ENCODE data around the gene AHCTF1. TPM values are rescaled to one million over a fixed set of nuclear protein-coding genes. Genes with fewer than 3 reads are reported as not detected.
"Not testable (repeated sequence)": the region's sequence is repeated elsewhere in the genome, so short reads cannot be mapped to it uniquely, and the experiment has no call there.

AHCTF1 gene
- total and polyA plus RNA-seq, 2 donors (not counting 3 experiments of a cell fraction or from before 2014, with no cell fraction given) = 5.5 to 32.1 TPM

- H4K20me1 ChIP-seq (replicated peaks; ENCODE audit: control insufficient read depth, extremely low read depth, insufficient read depth, low read length) = no peaks in the 10 kb centered on the region
- dilution Hi-C loops (cut with MboI; ENCODE audit: extremely low pct_ligation_motif_present, low sequenced_read_pairs) (no loop called here), intact Hi-C loops (cut with micrococcal nuclease) (no loop called here)
- POLR2A ChIA-PET = no interaction called here
- CTCF ChIA-PET = no interaction called here
- H3K27me3 ChIP-seq (ENCODE audit: control insufficient read depth in 2 of 2, insufficient read depth in 2 of 2, low read length in 2 of 2) = peaks cover 0 to 3% of the 10 kb centered on the region in 2 experiments
- FAIRE-seq (no peak), DNase-seq (ENCODE audit: low read depth, low spot score) (no peak)
- H3K4me2 ChIP-seq (ENCODE audit: insufficient read depth, low read length) = no peak overlapping the region
- H3K4me1 ChIP-seq (ENCODE audit: control insufficient read depth, extremely low read depth, insufficient read depth, low read length) = no peaks in the 10 kb centered on the region
- H3K4me3 ChIP-seq (replicated peaks in 1 of 3; ENCODE audit: insufficient read depth in 1 of 3, low read depth in 1 of 3, low read length in 3 of 3) = no peak overlapping the region
- BruUV-seq (replicated peaks) = no TSS peak
- H3K9me1 ChIP-seq (replicated peaks; ENCODE audit: control insufficient read depth, extremely low read depth, insufficient read depth, low read length) = no peaks in the 10 kb centered on the region
- H3K36me3 ChIP-seq (ENCODE audit: control insufficient read depth in 2 of 2, extremely low read depth in 1 of 2, insufficient read depth in 2 of 2, low read length in 2 of 2) = no peaks in the 10 kb centered on the region
- no peaks in the 10 kb centered on the region for H3K79me2 ChIP-seq (ENCODE audit: control insufficient read depth, insufficient read depth, low read length)
- no peak overlapping the region for H3K27ac ChIP-seq (ENCODE audit: insufficient read depth, low read depth, low read length)
- H3K9me3 ChIP-seq (replicated peaks; ENCODE audit: control insufficient read depth, insufficient read depth, low read length) = no peaks in the 10 kb centered on the region
- H2AFZ ChIP-seq (ENCODE audit: low read depth, low read length) = no peak overlapping the region
- no peak overlapping the region for H3K9ac ChIP-seq (replicated peaks; ENCODE audit: extremely low read depth, insufficient read depth, low read length)
- TF ChIP-seq MAX (IDR thresholded peaks at IDR 0.05; ENCODE audit: insufficient read depth, insufficient read length) (no peak), POLR2A (IDR thresholded peaks at IDR 0.05; ENCODE audit: low read depth, low read length) (no peak), EZH2 (IDR thresholded peaks at IDR 0.05; ENCODE audit: borderline replicate concordance, low read depth, low read length, severe bottlenecking) (no peak), CTCF (IDR thresholded peaks at IDR 0.05; ENCODE audit: extremely low read depth in 1 of 2, insufficient read depth in 1 of 2, low read depth in 1 of 2, low read length in 2 of 2) (no peak), MYC (IDR thresholded peaks at IDR 0.05; ENCODE audit: low read depth, low read length) (no peak), FOS (IDR thresholded peaks at IDR 0.05; ENCODE audit: borderline replicate concordance, insufficient read depth, low read length) (no peak), GATA2 (IDR thresholded peaks at IDR 0.05; ENCODE audit: insufficient read depth, insufficient read length, low read depth, low read length) (no peak), POLR2AphosphoS5 (IDR thresholded peaks at IDR 0.05; ENCODE audit: insufficient read depth, low read depth, low read length) (no peak), JUN (IDR thresholded peaks at IDR 0.05; ENCODE audit: borderline replicate concordance, insufficient read depth, insufficient read length, low read depth) (no peak)
These were observed 107.2 kb downstream of the AHCTF1 start for GRCh38 chr1:246824541-246824940.

DNA sequence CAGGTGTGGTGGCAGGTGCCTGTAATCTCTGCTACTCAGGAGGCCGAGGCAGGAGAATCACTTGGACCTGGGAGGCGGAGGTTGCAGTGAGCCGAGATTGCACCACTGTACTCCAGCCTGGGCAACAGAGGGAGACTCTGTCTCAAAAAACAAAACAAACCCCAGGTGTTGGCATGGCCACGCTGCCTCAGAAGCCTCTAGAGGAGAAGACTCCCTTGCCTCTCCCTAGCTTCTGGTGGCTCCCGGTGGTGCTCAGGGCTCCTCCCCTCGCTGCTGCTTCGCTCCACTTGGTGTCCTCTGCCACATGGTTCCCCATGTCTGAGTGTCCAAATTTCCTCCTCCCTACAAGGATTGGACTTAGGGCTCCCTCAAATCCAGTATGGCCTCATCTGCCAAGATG, 109.6 kb downstream of the AHCTF1 start:
- POLR2A ChIA-PET; intact Hi-C loops (cut with micrococcal nuclease); H3K27ac ChIP-seq (ENCODE audit: insufficient read depth, low read depth, low read length); FAIRE-seq; H3K4me1 ChIP-seq (ENCODE audit: control insufficient read depth, extremely low read depth, insufficient read depth, low read length); H4K20me1 ChIP-seq (replicated peaks; ENCODE audit: control insufficient read depth, extremely low read depth, insufficient read depth, low read length); H3K9ac ChIP-seq (replicated peaks; ENCODE audit: extremely low read depth, insufficient read depth, low read length); H3K9me1 ChIP-seq (replicated peaks; ENCODE audit: control insufficient read depth, extremely low read depth, insufficient read depth, low read length); CTCF ChIA-PET; H3K79me2 ChIP-seq (ENCODE audit: control insufficient read depth, insufficient read depth, low read length); BruUV-seq (replicated peaks); H3K27me3 ChIP-seq (ENCODE audit: control insufficient read depth in 2 of 2, insufficient read depth in 2 of 2, low read length in 2 of 2); H3K4me2 ChIP-seq (ENCODE audit: insufficient read depth, low read length); H2AFZ ChIP-seq (ENCODE audit: low read depth, low read length); DNase-seq (ENCODE audit: low read depth, low spot score); H3K36me3 ChIP-seq (ENCODE audit: control insufficient read depth in 2 of 2, extremely low read depth in 1 of 2, insufficient read depth in 2 of 2, low read length in 2 of 2); dilution Hi-C loops (cut with MboI; ENCODE audit: extremely low pct_ligation_motif_present, low sequenced_read_pairs); H3K4me3 ChIP-seq (replicated peaks in 1 of 3; ENCODE audit: insufficient read depth in 1 of 3, low read depth in 1 of 3, low read length in 3 of 3); H3K9me3 ChIP-seq (replicated peaks; ENCODE audit: control insufficient read depth, insufficient read depth, low read length): not testable (repeated sequence)

Data from endothelial cell of umbilical vein (primary cell).